Calu3 (cell line): Measurements from ENCODE around the gene PEAK1. TPM values are rescaled to one million over a fixed set of nuclear protein-coding genes. Genes with fewer than 3 reads are reported as not detected.
"Not testable (repeated sequence)": the region's sequence is repeated elsewhere in the genome, so short reads cannot be mapped to it uniquely, and the experiment has no call there.

Experiments
- BruUV-seq: library from RNA; stranded (reverse); fragments of 400-500 nt; replicated peaks from 2 replicates; lab custom pipeline; 2021; lab: Mats Ljungman, UMichigan
- CTCF ChIA-PET: fragments of 300-600 bp; sonication (Branson Sonifier 250); formaldehyde crosslinking; loops from one replicate; lab custom pipeline; 2022; ENCODE audit warnings: antibody characterized with exemption; lab: Charles Lee
- DNase-seq: peaks from one replicate; pipeline ENCODE4 v3.0.0; 2022
- H3K27ac Mint-ChIP-seq: one replicate; pipeline ENCODE4 v1.8.0; 2022; ENCODE audit warnings: mixed read lengths; ENCODE audit not compliant: unreplicated experiment
- H3K27me3 Mint-ChIP-seq: one replicate; pipeline ENCODE4 v1.8.0; 2022; ENCODE audit warnings: mixed read lengths; ENCODE audit not compliant: unreplicated experiment
- H3K36me3 Mint-ChIP-seq: one replicate; pipeline ENCODE4 v1.8.0; 2022; ENCODE audit warnings: mild to moderate bottlenecking, moderate library complexity, mixed read lengths; ENCODE audit not compliant: insufficient read depth, unreplicated experiment
- H3K4me1 Mint-ChIP-seq: one replicate; pipeline ENCODE4 v1.8.0; 2022; ENCODE audit warnings: mild to moderate bottlenecking, low read depth, mixed read lengths; ENCODE audit not compliant: unreplicated experiment
- H3K4me3 Mint-ChIP-seq: one replicate; pipeline ENCODE4 v1.8.0; 2022; ENCODE audit warnings: mild to moderate bottlenecking, low read depth, moderate library complexity, mixed read lengths; ENCODE audit not compliant: unreplicated experiment
- H3K9me3 Mint-ChIP-seq: one replicate; pipeline ENCODE4 v1.8.0; 2022; ENCODE audit warnings: low read depth, mixed read lengths; ENCODE audit not compliant: unreplicated experiment
- intact Hi-C: fragments of 100-400 bp; cut with micrococcal nuclease; formaldehyde crosslinking; loops from one replicate; pipeline ENCODE4 v1.10.0; 2022; ENCODE audit not compliant: unreplicated experiment
- total RNA-seq: library from RNA; stranded (reverse); gene quantifications from 2 replicates; pipeline ENCODE4 v1.2.3, GENCODE V29; 2022
- TF ChIP-seq, protein P1 (sequence below): fragments of 200-600 bp; IDR thresholded peaks from one replicate; pipeline ENCODE4 v1.8.0; 2022; ENCODE audit warnings: antibody characterized with exemption; ENCODE audit not compliant: unreplicated experiment

PEAK1 gene
- total RNA-seq, 1 experiment from 2014 or later = 54.3 TPM

- CTCF ChIA-PET = interaction anchor here (0.9 kb wide), 1 partner anchor 21 kb away, joined by 3 read pairs; no protein-coding TSS in a partner anchor
- Mint-ChIP-seq H3K4me1 (peaks cover 2% of the 10 kb centered on the region), H3K4me3 (no peak overlapping the region), H3K27me3 (no peaks in the 10 kb centered on the region), H3K27ac (no peak overlapping the region), H3K9me3 (no peaks in the 10 kb centered on the region), H3K36me3 (no peaks in the 10 kb centered on the region)
- intact Hi-C loops = no loop called here
- TSS peak; percentile 53 for BruUV-seq
- DNase-seq = no peak
- TF ChIP-seq, protein P1, sequence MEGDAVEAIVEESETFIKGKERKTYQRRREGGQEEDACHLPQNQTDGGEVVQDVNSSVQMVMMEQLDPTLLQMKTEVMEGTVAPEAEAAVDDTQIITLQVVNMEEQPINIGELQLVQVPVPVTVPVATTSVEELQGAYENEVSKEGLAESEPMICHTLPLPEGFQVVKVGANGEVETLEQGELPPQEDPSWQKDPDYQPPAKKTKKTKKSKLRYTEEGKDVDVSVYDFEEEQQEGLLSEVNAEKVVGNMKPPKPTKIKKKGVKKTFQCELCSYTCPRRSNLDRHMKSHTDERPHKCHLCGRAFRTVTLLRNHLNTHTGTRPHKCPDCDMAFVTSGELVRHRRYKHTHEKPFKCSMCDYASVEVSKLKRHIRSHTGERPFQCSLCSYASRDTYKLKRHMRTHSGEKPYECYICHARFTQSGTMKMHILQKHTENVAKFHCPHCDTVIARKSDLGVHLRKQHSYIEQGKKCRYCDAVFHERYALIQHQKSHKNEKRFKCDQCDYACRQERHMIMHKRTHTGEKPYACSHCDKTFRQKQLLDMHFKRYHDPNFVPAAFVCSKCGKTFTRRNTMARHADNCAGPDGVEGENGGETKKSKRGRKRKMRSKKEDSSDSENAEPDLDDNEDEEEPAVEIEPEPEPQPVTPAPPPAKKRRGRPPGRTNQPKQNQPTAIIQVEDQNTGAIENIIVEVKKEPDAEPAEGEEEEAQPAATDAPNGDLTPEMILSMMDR = no peak
These were observed 240.3 kb downstream of the PEAK1 start for GRCh38 chr15:77179541-77179998.

DNA sequence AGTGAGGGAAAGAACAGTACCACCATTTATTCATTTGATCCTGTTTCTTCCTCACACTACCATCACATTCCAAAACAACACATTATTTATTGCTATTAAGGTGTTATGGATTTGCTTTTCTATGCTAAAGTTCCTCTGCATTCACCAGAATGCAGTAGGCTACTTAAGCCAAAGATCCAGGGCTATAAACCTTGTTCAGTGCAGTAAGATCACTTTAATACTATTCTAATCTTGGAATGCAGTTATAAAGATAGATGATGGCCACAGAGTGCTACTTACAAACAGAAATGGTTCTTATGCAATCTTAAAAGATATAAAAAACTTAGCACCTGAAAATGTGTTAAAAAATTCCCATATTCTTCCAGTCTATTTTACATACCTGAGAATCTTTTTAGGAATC, 241.5 kb downstream of the PEAK1 start:
- intact Hi-C loops = no loop called here
- no peak overlapping the region for H3K4me3 Mint-ChIP-seq
- H3K36me3 Mint-ChIP-seq = no peaks in the 10 kb centered on the region
- no peaks in the 10 kb centered on the region for H3K27me3 Mint-ChIP-seq
- peaks cover 5% of the 10 kb centered on the region for H3K4me1 Mint-ChIP-seq
- no peak overlapping the region for H3K27ac Mint-ChIP-seq
- CTCF ChIA-PET = interaction anchor here (1.6 to 2.1 kb wide), 2 partner anchors 9 to 34 kb away, joined by 3 to 4 read pairs; no protein-coding TSS in a partner anchor
- no peaks in the 10 kb centered on the region for H3K9me3 Mint-ChIP-seq
- no peak for DNase-seq
- TF ChIP-seq, protein P1 = no peak
- BruUV-seq = no TSS peak

DNA sequence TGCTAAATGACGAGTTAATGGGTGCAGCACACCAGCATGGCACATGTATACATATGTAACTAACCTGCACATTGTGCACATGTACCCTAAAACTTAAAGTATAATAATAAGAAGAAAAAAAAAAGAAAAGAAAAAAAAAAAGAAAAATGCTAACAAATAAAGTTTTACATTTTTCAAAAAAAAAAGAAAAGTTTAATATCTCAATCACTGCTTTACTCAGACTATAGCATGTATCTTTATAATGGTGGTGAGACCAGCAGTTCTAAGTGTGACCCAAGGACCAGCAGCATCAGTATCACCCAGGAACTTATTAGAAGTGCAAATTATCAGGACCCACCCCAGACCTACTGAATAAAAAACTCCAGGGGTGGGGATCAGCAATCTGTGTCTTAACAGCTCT, 243.8 kb downstream of the PEAK1 start:
- H3K27ac Mint-ChIP-seq, intact Hi-C loops: not testable (repeated sequence)

GRCh38 chr15:77173487-77173886, 246.4 kb downstream of the PEAK1 start:
- peak overlapping the region; percentile 0 for H3K4me3 Mint-ChIP-seq
- H3K27ac Mint-ChIP-seq = peak overlapping the region; percentile 21
- no peaks in the 10 kb centered on the region for H3K9me3 Mint-ChIP-seq
- intact Hi-C loops = no loop called here
- CTCF ChIA-PET = interaction anchor here (1.0 to 1.2 kb wide), 2 partner anchors 54 to 324 kb away, joined by 3 to 6 read pairs; no protein-coding TSS in a partner anchor
- no TSS peak for BruUV-seq
- H3K4me1 Mint-ChIP-seq = peaks cover 10% of the 10 kb centered on the region
- no peaks in the 10 kb centered on the region for H3K27me3 Mint-ChIP-seq
- no peaks in the 10 kb centered on the region for H3K36me3 Mint-ChIP-seq
- TF ChIP-seq, protein P1 = no peak
- peak; percentile 26 for DNase-seq

More for the DNA sequence above, 243.8 kb downstream of the PEAK1 start:
- not testable (repeated sequence) for H3K36me3 Mint-ChIP-seq, H3K4me3 Mint-ChIP-seq, H3K27me3 Mint-ChIP-seq, BruUV-seq, DNase-seq, H3K9me3 Mint-ChIP-seq, H3K4me1 Mint-ChIP-seq
- CTCF ChIA-PET = interaction anchor here (2.1 kb wide), 1 partner anchor 11 kb away, joined by 4 read pairs; no protein-coding TSS in a partner anchor
